ENCODE measurements around the gene RRP8.

Gene RRP8

DNA sequence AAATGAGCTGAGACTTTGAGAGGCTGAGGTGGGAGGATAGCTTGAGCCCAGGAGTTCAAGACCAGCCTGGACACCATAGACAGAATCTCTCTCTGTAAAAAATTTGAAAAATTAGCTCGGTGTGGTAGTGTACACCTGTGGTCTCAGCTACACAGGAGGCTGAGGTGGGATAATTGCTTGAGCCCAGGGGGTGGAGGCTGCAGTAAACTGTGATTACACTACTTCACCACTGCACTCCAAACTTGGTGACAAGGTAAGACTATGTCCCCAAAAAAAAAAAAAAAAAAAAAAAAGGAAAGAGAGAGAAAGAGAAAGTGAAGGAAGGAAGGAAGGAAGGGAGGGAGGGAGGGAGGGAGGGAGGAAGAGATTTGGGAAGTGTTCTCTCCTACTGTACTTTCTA, 25.3 kb downstream of the RRP8 start:
- TF ChIP-seq, protein P1, sequence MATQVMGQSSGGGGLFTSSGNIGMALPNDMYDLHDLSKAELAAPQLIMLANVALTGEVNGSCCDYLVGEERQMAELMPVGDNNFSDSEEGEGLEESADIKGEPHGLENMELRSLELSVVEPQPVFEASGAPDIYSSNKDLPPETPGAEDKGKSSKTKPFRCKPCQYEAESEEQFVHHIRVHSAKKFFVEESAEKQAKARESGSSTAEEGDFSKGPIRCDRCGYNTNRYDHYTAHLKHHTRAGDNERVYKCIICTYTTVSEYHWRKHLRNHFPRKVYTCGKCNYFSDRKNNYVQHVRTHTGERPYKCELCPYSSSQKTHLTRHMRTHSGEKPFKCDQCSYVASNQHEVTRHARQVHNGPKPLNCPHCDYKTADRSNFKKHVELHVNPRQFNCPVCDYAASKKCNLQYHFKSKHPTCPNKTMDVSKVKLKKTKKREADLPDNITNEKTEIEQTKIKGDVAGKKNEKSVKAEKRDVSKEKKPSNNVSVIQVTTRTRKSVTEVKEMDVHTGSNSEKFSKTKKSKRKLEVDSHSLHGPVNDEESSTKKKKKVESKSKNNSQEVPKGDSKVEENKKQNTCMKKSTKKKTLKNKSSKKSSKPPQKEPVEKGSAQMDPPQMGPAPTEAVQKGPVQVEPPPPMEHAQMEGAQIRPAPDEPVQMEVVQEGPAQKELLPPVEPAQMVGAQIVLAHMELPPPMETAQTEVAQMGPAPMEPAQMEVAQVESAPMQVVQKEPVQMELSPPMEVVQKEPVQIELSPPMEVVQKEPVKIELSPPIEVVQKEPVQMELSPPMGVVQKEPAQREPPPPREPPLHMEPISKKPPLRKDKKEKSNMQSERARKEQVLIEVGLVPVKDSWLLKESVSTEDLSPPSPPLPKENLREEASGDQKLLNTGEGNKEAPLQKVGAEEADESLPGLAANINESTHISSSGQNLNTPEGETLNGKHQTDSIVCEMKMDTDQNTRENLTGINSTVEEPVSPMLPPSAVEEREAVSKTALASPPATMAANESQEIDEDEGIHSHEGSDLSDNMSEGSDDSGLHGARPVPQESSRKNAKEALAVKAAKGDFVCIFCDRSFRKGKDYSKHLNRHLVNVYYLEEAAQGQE (IDR thresholded peaks at IDR 0.05; ENCODE audit: low read depth) = no peak
- no peak for TF ChIP-seq NFIC (IDR thresholded peaks at IDR 0.05)
- TF ChIP-seq, protein P2, sequence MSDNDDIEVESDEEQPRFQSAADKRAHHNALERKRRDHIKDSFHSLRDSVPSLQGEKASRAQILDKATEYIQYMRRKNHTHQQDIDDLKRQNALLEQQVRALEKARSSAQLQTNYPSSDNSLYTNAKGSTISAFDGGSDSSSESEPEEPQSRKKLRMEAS (IDR thresholded peaks at IDR 0.05) = no peak
- TF ChIP-seq FOXM1 (IDR thresholded peaks at IDR 0.05; ENCODE audit: borderline replicate concordance, low read depth) = no peak
- no peak for TF ChIP-seq TAF1 (IDR thresholded peaks at IDR 0.05; ENCODE audit: low read depth)
- no peak for TF ChIP-seq TCF12 (IDR thresholded peaks at IDR 0.05; ENCODE audit: low read depth)
- TF ChIP-seq TEAD4 (IDR thresholded peaks at IDR 0.05) = no peak

DNA sequence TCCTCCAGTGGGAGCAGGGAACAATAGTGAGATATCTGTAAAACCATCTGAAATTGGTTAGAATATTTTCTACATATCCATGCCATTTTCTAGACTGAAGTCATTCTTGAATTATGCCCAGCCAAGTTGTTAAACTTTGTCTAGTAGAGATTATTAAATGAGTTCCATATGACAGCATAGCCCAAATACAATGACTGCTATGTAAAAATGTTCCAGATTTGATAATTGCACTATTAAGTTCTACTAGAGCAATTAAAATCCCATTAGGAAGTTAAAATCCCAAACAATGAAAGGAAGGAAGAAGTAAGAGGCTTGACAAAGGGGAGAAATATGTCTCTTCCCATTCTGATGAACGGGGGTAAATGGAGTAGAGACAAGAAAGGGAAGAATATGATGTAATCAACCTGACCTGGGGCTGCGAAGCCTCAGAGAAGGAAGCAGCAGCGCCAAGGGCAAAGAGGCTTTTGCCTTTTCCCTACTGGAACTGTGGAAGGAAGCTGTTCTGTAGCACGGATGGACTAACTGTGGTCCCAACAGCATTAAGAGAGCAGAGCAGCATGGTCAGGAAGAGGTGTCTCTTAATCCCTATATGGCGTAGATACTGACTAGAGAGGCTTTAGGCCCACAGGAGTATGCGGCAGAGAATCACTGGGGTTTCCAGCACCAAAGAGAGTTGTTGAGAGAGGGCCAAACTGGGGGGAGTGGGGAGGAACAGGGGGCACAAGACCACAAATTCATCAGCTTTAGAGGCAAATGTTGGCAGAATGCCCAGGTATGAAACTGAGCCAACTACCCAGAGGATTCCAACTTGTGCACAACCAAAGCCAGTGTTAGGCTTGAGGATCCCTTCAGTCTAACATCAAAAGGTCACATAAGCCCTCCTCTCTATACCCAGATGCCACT, 26.7 kb downstream of the RRP8 start:
- no peak for TF ChIP-seq ZBTB7A (IDR thresholded peaks at IDR 0.05; ENCODE audit: low read depth)
- TF ChIP-seq CREB1 (IDR thresholded peaks at IDR 0.05; ENCODE audit: low read depth) = no peak
- TF ChIP-seq CEBPB (IDR thresholded peaks at IDR 0.05) = no peak
- TF ChIP-seq YY1 (IDR thresholded peaks at IDR 0.05; ENCODE audit: low read depth) = no peak
- peak; percentile 67 for TF ChIP-seq NFIC (IDR thresholded peaks at IDR 0.05)
- TF ChIP-seq, protein P1 (IDR thresholded peaks at IDR 0.05; ENCODE audit: low read depth) = no peak

DNA sequence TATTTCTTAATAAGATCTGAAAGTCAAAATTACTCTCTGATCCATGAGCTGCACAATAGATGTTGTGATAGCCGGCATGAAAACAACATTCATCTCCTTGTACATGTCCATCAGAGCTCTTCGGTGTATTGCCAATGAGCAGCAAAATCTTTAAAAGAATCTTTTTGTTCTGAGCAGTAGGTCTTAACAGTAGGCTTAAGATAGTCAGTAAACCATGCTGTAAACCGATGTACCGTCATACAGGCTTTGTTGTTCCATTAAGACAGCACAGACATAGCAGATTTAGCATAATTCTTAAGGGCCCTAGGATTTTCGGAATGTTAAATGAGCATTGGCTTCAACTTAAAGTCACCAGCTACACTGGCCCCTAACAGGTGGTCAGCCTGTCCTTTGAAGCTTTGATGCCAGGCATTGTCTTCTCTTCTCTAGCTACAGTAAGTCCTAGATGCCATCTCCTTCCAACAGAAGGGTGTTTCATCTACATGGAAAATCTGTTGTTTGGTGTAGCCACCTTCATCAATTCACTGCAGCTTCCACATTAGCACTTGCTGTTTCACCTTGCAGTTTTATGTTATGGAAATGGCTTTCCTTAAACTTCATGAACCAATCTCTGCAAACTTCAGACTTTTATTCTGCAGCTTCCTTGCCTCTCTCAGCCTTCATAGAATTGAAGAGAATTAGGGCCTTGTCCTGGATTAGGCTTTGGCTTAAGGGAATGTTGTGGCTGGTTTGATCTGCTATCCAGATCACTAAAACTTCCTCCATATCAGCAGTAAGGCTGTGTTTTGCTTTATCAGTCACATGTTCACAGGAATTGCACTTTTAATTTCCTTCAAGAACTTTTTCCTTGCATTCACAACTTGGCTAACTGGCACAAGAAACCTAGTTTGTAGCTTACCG, 28.4 kb downstream of the RRP8 start:
- TF ChIP-seq CREB1 (IDR thresholded peaks at IDR 0.05; ENCODE audit: low read depth) (no peak), TCF12 (IDR thresholded peaks at IDR 0.05; ENCODE audit: low read depth) (no peak), YY1 (IDR thresholded peaks at IDR 0.05; ENCODE audit: low read depth) (no peak)
- TF ChIP-seq, protein P3, sequence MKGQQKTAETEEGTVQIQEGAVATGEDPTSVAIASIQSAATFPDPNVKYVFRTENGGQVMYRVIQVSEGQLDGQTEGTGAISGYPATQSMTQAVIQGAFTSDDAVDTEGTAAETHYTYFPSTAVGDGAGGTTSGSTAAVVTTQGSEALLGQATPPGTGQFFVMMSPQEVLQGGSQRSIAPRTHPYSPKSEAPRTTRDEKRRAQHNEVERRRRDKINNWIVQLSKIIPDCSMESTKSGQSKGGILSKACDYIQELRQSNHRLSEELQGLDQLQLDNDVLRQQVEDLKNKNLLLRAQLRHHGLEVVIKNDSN (IDR thresholded peaks at IDR 0.05) = no peak

DNA sequence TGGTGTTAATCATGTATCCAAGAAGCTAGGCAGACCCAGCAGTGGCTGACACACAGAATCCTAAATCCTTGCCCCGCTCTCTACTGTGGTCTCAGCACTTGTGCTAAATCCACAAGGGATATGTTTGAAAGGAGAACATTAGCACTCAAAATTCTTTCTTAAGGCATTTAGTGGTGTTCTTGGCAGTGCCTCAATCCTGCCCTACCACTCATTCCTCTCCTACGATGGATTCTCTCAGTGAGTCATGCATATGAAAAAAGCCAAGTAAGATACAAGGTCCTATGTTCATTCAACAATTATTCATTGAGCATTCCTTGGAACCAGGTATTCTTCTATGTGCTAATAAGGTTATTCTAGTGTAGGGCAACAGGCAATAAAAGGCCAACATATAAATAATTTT, 31.2 kb downstream of the RRP8 start:
- TF ChIP-seq EP300 (IDR thresholded peaks at IDR 0.05; ENCODE audit: borderline replicate concordance) = no peak
- no peak for TF ChIP-seq YY1 (IDR thresholded peaks at IDR 0.05; ENCODE audit: low read depth)
- TF ChIP-seq CEBPB (IDR thresholded peaks at IDR 0.05) = no peak
- TF ChIP-seq TEAD4 (IDR thresholded peaks at IDR 0.05) = no peak
- no peak for TF ChIP-seq TAF1 (IDR thresholded peaks at IDR 0.05; ENCODE audit: low read depth)
- TF ChIP-seq, protein P2 (IDR thresholded peaks at IDR 0.05) = no peak
- TF ChIP-seq FOXM1 (IDR thresholded peaks at IDR 0.05; ENCODE audit: borderline replicate concordance, low read depth) = no peak
- TF ChIP-seq TCF12 (IDR thresholded peaks at IDR 0.05; ENCODE audit: low read depth) = no peak
- no peak for TF ChIP-seq CREB1 (IDR thresholded peaks at IDR 0.05; ENCODE audit: low read depth)
- TF ChIP-seq, protein P1 (IDR thresholded peaks at IDR 0.05; ENCODE audit: low read depth) = no peak

All from Ishikawa (cell line).